ENCODE data around the gene POMT2.

POMT2 gene, protein sequence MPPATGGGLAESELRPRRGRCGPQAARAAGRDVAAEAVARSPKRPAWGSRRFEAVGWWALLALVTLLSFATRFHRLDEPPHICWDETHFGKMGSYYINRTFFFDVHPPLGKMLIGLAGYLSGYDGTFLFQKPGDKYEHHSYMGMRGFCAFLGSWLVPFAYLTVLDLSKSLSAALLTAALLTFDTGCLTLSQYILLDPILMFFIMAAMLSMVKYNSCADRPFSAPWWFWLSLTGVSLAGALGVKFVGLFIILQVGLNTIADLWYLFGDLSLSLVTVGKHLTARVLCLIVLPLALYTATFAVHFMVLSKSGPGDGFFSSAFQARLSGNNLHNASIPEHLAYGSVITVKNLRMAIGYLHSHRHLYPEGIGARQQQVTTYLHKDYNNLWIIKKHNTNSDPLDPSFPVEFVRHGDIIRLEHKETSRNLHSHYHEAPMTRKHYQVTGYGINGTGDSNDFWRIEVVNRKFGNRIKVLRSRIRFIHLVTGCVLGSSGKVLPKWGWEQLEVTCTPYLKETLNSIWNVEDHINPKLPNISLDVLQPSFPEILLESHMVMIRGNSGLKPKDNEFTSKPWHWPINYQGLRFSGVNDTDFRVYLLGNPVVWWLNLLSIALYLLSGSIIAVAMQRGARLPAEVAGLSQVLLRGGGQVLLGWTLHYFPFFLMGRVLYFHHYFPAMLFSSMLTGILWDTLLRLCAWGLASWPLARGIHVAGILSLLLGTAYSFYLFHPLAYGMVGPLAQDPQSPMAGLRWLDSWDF

DNA sequence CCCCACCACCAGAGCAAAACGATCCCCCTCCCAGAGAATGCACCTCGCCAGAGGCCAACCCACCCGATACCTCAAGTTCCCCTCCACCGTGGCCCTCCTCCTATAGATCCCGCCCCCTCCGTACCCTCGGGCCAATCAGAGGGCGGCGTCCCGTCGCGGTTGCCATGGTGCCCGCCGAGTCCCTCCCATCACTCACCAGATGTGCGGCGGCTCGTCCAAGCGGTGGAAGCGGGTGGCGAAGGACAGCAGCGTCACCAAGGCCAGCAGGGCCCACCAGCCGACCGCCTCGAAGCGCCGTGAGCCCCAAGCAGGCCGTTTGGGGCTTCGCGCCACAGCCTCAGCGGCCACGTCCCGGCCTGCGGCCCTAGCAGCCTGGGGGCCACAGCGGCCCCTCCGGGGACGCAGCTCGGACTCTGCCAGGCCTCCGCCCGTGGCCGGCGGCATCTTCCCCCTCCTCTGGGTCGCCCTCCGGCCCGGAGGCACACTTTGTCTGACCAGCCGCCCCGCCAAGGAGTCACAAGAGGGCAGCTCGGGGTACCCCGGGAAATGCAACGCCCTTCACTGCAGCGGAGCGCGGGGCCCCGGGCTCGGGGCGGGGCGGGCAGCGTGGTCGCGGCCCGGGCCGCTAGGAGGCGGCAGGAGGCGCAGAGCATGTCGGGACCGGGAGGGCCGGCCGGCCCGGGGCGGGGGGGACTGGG is at the start of gene POMT2:
POMT2 (minus strand) TSS at position 646 of the 698 bp plus-strand sequence; CDS start at position 444, 202 bp downstream.
- H3K9me3 ChIP-seq (ENCODE audit: control insufficient read depth in 2 of 2, low read length in 2 of 2) = no peaks in the 10 kb centered on the region
- no peaks in the 10 kb centered on the region for H3K36me3 ChIP-seq (ENCODE audit: control insufficient read depth in 2 of 2, insufficient read depth in 2 of 2, low read length in 2 of 2)
- H3K4me1 ChIP-seq (ENCODE audit: control insufficient read depth in 2 of 2, insufficient read depth in 2 of 2, low read length in 2 of 2) = peaks cover 21 to 26% of the 10 kb centered on the region in 2 donors

DNA sequence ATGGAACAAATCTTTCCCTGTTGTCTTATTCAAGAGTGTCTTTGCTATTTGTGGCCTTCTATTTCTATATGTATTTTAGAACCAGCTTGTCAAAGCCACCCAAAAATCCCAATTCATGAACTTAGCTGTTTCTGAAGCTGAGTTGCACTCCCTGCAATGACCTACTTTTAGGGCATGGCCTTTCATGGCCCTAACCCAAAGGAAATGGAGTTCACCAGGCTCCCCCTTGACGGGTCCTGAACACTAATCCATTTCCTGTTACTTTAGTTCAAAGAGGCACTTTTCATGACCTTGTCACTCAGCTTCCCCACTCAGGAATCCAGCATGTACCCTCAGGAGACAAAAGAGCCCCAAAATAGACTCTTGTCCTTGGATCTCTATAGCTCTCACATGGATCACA is 48.6 kb upstream of the POMT2 start:
- Histone ChIP-seq H3K4me3 (ENCODE audit: low read length in 2 of 2) (no peak overlapping the region), H3K9ac (ENCODE audit: low read depth in 1 of 2, low read length in 2 of 2) (no peak overlapping the region), H3K27ac (ENCODE audit: low read depth in 2 of 2, low read length in 2 of 2) (no peak overlapping the region), H3K4me1 (ENCODE audit: control insufficient read depth in 2 of 2, insufficient read depth in 2 of 2, low read length in 2 of 2) (no peaks in the 10 kb centered on the region), H3K36me3 (ENCODE audit: control insufficient read depth in 2 of 2, insufficient read depth in 2 of 2, low read length in 2 of 2) (no peaks in the 10 kb centered on the region), H3K9me3 (ENCODE audit: control insufficient read depth in 2 of 2, low read length in 2 of 2) (no peaks in the 10 kb centered on the region), H3K27me3 (ENCODE audit: control insufficient read depth in 2 of 2, insufficient read depth in 2 of 2, low read length in 2 of 2) (no peaks in the 10 kb centered on the region)

More for the DNA sequence above, at the start of gene POMT2:
- H3K9ac ChIP-seq (ENCODE audit: low read depth in 1 of 2, low read length in 2 of 2) = peak within 1 kb of the TSS; percentile 79 to 95
- peak within 1 kb of the TSS; percentile 99 to 100 for H3K27ac ChIP-seq (ENCODE audit: low read depth in 2 of 2, low read length in 2 of 2)
- no peaks in the 10 kb centered on the region for H3K27me3 ChIP-seq (ENCODE audit: control insufficient read depth in 2 of 2, insufficient read depth in 2 of 2, low read length in 2 of 2)
- peak within 1 kb of the TSS; percentile 89 to 99 for H3K4me3 ChIP-seq (ENCODE audit: low read length in 2 of 2)

DNA sequence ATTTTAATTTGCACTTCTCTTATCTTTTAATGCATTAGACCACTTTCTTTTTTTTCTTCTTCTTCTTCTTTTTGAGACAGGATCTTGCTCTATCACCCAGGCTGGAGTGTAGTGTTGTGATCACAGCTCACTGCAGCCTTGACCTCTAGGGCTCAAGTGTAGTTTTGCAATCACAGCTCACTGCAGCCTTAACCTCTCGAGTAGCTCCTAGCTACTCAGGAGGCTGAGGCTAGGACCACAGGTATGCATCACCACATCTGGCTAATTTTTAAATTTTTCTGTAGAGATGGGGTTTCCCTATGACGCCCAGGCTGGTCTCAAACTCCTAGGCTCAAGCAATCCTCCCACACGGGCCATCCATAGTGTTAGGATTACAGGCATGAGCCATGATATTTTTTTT is 43.5 kb upstream of the POMT2 start:
- H3K4me3 ChIP-seq (ENCODE audit: low read length in 2 of 2) = no peak overlapping the region
- H3K27me3 ChIP-seq (ENCODE audit: control insufficient read depth in 2 of 2, insufficient read depth in 2 of 2, low read length in 2 of 2) = no peaks in the 10 kb centered on the region
- H3K9me3 ChIP-seq (ENCODE audit: control insufficient read depth in 2 of 2, low read length in 2 of 2) = no peaks in the 10 kb centered on the region

DNA sequence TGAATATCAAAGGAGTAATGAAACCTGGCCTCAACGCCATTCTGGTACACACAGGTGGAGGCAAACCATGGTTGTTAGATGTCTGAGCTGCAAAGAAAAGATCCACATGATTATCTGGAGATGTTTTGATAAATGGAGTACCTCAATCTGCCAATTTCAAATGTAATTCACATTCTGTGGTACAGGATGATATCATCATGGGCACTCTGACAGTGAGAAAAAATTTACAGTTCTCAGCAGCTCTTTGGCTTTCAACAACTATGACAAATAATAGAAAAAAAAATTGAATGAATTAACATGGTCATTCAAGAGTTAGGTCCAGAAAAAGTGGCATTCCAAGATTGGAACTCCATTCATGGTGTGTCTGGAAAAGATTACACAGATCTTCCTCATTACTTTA is 38.9 kb upstream of the POMT2 start:
- Histone ChIP-seq H3K36me3 (ENCODE audit: control insufficient read depth in 2 of 2, insufficient read depth in 2 of 2, low read length in 2 of 2) (no peaks in the 10 kb centered on the region), H3K4me3 (ENCODE audit: low read length in 2 of 2) (no peak overlapping the region), H3K27me3 (ENCODE audit: control insufficient read depth in 2 of 2, insufficient read depth in 2 of 2, low read length in 2 of 2) (no peaks in the 10 kb centered on the region), H3K4me1 (ENCODE audit: control insufficient read depth in 2 of 2, insufficient read depth in 2 of 2, low read length in 2 of 2) (no peaks in the 10 kb centered on the region), H3K9ac (ENCODE audit: low read depth in 1 of 2, low read length in 2 of 2) (no peak overlapping the region), H3K27ac (ENCODE audit: low read depth in 2 of 2, low read length in 2 of 2) (no peak overlapping the region), H3K9me3 (ENCODE audit: control insufficient read depth in 2 of 2, low read length in 2 of 2) (no peaks in the 10 kb centered on the region)

More for the DNA sequence above, 43.5 kb upstream of the POMT2 start:
- H3K9ac ChIP-seq (ENCODE audit: low read depth in 1 of 2, low read length in 2 of 2) = no peak overlapping the region
- no peaks in the 10 kb centered on the region for H3K4me1 ChIP-seq (ENCODE audit: control insufficient read depth in 2 of 2, insufficient read depth in 2 of 2, low read length in 2 of 2)
- H3K27ac ChIP-seq (ENCODE audit: low read depth in 2 of 2, low read length in 2 of 2) = no peak overlapping the region
- no peaks in the 10 kb centered on the region for H3K36me3 ChIP-seq (ENCODE audit: control insufficient read depth in 2 of 2, insufficient read depth in 2 of 2, low read length in 2 of 2)

DNA sequence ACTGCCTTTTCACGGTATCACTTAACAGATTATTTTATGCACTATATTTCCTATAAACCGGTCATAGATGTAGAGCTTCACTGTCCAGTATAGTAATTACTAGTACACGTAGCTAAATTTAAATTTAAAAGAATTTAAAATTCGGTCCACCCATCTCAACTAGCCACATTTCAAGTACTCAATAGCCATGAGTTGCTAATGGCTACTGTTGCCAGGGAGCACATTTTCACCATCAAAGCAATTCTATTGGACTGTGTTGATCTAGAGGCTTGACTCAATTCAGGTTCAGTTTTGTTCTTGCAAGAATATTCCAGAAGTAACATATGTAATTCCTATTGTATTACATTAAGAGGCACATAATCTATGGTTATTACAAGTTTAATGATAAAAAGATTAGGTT is 36.2 kb upstream of the POMT2 start:
- no peak overlapping the region for H3K4me3 ChIP-seq (ENCODE audit: low read length in 2 of 2)
- H3K27me3 ChIP-seq (ENCODE audit: control insufficient read depth in 2 of 2, insufficient read depth in 2 of 2, low read length in 2 of 2) = no peaks in the 10 kb centered on the region
- H3K4me1 ChIP-seq (ENCODE audit: control insufficient read depth in 2 of 2, insufficient read depth in 2 of 2, low read length in 2 of 2) = no peaks in the 10 kb centered on the region
- H3K27ac ChIP-seq (ENCODE audit: low read depth in 2 of 2, low read length in 2 of 2) = no peak overlapping the region
- no peaks in the 10 kb centered on the region for H3K9me3 ChIP-seq (ENCODE audit: control insufficient read depth in 2 of 2, low read length in 2 of 2)
- no peak overlapping the region for H3K9ac ChIP-seq (ENCODE audit: low read depth in 1 of 2, low read length in 2 of 2)
- H3K36me3 ChIP-seq (ENCODE audit: control insufficient read depth in 2 of 2, insufficient read depth in 2 of 2, low read length in 2 of 2) = no peaks in the 10 kb centered on the region

DNA sequence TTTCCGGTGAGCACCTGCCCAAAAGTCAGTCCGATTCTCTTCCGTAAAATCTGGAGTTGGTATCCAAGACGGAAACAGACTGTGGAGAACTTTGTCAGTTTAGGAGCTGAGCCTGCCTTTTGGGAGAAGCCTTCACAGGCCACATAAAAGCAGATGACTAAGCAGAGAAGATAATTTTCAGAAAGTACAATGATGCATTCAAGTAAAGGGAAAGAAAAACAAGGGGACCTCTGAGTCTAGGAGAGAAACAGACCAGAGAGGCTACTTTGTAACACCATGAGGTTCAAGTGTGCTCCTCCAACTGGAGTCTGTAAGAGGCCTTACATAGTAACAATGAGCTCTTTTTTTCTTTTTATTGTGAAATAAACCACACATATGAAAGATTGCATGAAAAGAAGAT is 35.1 kb upstream of the POMT2 start:
- no peak overlapping the region for H3K27ac ChIP-seq (ENCODE audit: low read depth in 2 of 2, low read length in 2 of 2)

DNA sequence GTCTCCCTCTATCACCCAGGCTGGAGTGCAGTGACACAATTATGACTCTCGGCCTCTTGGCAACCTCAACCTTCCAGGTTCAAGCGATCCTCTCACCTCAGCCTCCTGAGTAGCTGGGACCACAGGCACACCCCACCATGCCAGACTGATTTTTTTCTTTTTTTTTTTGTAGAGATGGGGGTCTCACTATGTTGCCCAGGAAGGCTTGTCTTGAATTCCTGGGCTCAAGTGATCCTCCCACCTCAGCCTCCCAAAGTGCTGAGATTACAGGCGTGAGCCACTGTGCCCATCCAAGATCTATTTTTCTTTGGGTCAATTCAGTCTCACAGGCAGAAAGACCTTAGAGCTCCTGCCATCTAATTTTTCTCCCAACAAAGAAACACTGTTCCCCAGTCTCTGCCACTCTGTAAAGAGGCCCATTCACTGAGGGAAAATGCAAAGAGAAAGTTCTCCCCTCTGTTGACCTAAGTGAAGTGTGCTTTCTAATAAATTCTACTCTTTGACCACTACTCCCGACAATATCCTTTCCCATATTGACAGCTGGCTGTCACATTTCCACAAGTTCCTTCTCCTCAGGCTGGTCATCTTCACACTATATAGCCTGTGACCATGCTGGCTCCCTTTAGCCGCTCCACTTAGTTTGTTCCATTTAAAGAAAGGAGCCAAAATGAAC is 32.9 kb upstream of the POMT2 start:
- no peaks in the 10 kb centered on the region for H3K9me3 ChIP-seq (ENCODE audit: control insufficient read depth in 2 of 2, low read length in 2 of 2)
- H3K4me1 ChIP-seq (ENCODE audit: control insufficient read depth in 2 of 2, insufficient read depth in 2 of 2, low read length in 2 of 2) = no peaks in the 10 kb centered on the region
- H3K9ac ChIP-seq (ENCODE audit: low read depth in 1 of 2, low read length in 2 of 2) = no peak overlapping the region
- peaks cover 2 to 10% of the 10 kb centered on the region in 2 donors for H3K36me3 ChIP-seq (ENCODE audit: control insufficient read depth in 2 of 2, insufficient read depth in 2 of 2, low read length in 2 of 2)
- no peak overlapping the region for H3K27ac ChIP-seq (ENCODE audit: low read depth in 2 of 2, low read length in 2 of 2)
- H3K27me3 ChIP-seq (ENCODE audit: control insufficient read depth in 2 of 2, insufficient read depth in 2 of 2, low read length in 2 of 2) = no peaks in the 10 kb centered on the region
- no peak overlapping the region for H3K4me3 ChIP-seq (ENCODE audit: low read length in 2 of 2)

More for the DNA sequence above, 35.1 kb upstream of the POMT2 start:
- Histone ChIP-seq H3K4me1 (ENCODE audit: control insufficient read depth in 2 of 2, insufficient read depth in 2 of 2, low read length in 2 of 2) (no peaks in the 10 kb centered on the region), H3K9me3 (ENCODE audit: control insufficient read depth in 2 of 2, low read length in 2 of 2) (no peaks in the 10 kb centered on the region), H3K4me3 (ENCODE audit: low read length in 2 of 2) (no peak overlapping the region), H3K27me3 (ENCODE audit: control insufficient read depth in 2 of 2, insufficient read depth in 2 of 2, low read length in 2 of 2) (no peaks in the 10 kb centered on the region), H3K9ac (ENCODE audit: low read depth in 1 of 2, low read length in 2 of 2) (no peak overlapping the region), H3K36me3 (ENCODE audit: control insufficient read depth in 2 of 2, insufficient read depth in 2 of 2, low read length in 2 of 2) (no peaks in the 10 kb centered on the region)

DNA sequence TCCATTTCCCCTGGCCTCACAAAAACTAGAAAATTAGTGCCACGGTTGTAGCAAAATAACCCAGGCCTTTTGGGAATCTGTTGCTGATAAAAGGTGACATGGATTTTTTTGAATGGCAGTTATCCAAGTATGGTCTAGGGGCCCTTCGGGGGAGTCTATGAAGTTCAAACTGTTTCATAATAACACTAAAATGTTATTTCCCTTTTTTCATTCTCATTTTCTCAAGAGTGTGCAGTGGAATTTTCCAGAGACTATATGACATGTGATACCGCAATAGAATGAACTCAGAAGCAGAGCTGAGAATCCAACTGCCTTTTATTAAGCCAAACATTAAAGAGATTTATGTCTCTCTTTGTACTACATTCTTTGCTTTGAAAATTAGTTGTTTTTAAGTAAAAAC is 27.1 kb upstream of the POMT2 start:
- Histone ChIP-seq H3K36me3 (ENCODE audit: control insufficient read depth in 2 of 2, insufficient read depth in 2 of 2, low read length in 2 of 2) (peaks cover 12 to 16% of the 10 kb centered on the region in 2 donors), H3K9me3 (ENCODE audit: control insufficient read depth in 2 of 2, low read length in 2 of 2) (no peaks in the 10 kb centered on the region), H3K4me3 (ENCODE audit: low read length in 2 of 2) (no peak overlapping the region), H3K9ac (ENCODE audit: low read depth in 1 of 2, low read length in 2 of 2) (no peak overlapping the region), H3K27me3 (ENCODE audit: control insufficient read depth in 2 of 2, insufficient read depth in 2 of 2, low read length in 2 of 2) (no peaks in the 10 kb centered on the region), H3K4me1 (ENCODE audit: control insufficient read depth in 2 of 2, insufficient read depth in 2 of 2, low read length in 2 of 2) (no peaks in the 10 kb centered on the region), H3K27ac (ENCODE audit: low read depth in 2 of 2, low read length in 2 of 2) (no peak overlapping the region)

DNA sequence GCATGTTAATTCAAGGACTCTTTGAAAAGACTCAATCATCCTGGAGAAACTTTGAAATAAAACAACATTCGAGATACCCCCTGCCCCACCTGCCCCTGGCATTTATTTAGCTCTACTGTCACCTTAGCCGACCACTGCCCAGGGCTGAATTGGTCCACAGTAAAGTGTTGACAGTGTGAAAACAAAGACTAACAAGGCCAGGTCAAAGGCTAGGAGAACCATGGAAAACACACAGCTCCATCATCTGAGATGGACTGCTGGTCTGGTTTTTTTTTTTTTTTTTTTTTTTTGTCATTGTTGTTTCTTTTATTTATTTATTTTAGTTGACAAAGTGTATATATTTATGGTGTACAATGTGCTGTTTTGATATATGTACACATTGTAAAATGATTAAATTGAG is 25.8 kb upstream of the POMT2 start:
- H3K9ac ChIP-seq (ENCODE audit: low read depth in 1 of 2, low read length in 2 of 2) = no peak overlapping the region
- H3K9me3 ChIP-seq (ENCODE audit: control insufficient read depth in 2 of 2, low read length in 2 of 2) = no peaks in the 10 kb centered on the region
- no peaks in the 10 kb centered on the region for H3K4me1 ChIP-seq (ENCODE audit: control insufficient read depth in 2 of 2, insufficient read depth in 2 of 2, low read length in 2 of 2)
- peaks cover 17 to 19% of the 10 kb centered on the region in 2 donors for H3K36me3 ChIP-seq (ENCODE audit: control insufficient read depth in 2 of 2, insufficient read depth in 2 of 2, low read length in 2 of 2)
- H3K27ac ChIP-seq (ENCODE audit: low read depth in 2 of 2, low read length in 2 of 2) = no peak overlapping the region
- H3K4me3 ChIP-seq (ENCODE audit: low read length in 2 of 2) = no peak overlapping the region
- no peaks in the 10 kb centered on the region for H3K27me3 ChIP-seq (ENCODE audit: control insufficient read depth in 2 of 2, insufficient read depth in 2 of 2, low read length in 2 of 2)

Data from mucosa of rectum (tissue), 2 donors.